ENCODE results near the gene ASTN1.

- TF ChIP-seq, protein P1, sequence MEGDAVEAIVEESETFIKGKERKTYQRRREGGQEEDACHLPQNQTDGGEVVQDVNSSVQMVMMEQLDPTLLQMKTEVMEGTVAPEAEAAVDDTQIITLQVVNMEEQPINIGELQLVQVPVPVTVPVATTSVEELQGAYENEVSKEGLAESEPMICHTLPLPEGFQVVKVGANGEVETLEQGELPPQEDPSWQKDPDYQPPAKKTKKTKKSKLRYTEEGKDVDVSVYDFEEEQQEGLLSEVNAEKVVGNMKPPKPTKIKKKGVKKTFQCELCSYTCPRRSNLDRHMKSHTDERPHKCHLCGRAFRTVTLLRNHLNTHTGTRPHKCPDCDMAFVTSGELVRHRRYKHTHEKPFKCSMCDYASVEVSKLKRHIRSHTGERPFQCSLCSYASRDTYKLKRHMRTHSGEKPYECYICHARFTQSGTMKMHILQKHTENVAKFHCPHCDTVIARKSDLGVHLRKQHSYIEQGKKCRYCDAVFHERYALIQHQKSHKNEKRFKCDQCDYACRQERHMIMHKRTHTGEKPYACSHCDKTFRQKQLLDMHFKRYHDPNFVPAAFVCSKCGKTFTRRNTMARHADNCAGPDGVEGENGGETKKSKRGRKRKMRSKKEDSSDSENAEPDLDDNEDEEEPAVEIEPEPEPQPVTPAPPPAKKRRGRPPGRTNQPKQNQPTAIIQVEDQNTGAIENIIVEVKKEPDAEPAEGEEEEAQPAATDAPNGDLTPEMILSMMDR (IDR thresholded peaks at IDR 0.05), result no peak
- no peak for TF ChIP-seq POLR2A (IDR thresholded peaks at IDR 0.05)
Measured at GRCh38 chr1:177008653-177009052, 155.9 kb downstream of the ASTN1 start.

Measured in heart left ventricle (tissue), 13 donors.